Neuronal stem cell (in vitro differentiated cells): Measurements from ENCODE around the gene C1QTNF9.
A peak's percentile ranks its signal among the peaks of the same experiment; 100 is the strongest.

Experiments
- DNase-seq: peaks from one replicate; pipeline ENCODE4 v3.0.0-alpha.2; 2013; ENCODE audit warnings: low spot score
- H2AFZ ChIP-seq: one replicate; pipeline ENCODE4 v1.6.1; 2013; ENCODE audit warnings: mild to moderate bottlenecking, low read length, inconsistent platforms
- H2AK5ac ChIP-seq: 2 replicates; pipeline ENCODE4 v1.6.1; 2013; ENCODE audit warnings: low read depth, mild to moderate bottlenecking, inconsistent platforms, low read length, moderate library complexity, mixed read lengths
- H2BK120ac ChIP-seq: 2 replicates; pipeline ENCODE4 v1.6.1; 2013; ENCODE audit warnings: low read depth, mild to moderate bottlenecking, inconsistent platforms, low read length, moderate library complexity, mixed read lengths
- H2BK12ac ChIP-seq: one replicate; pipeline ENCODE4 v1.6.1; 2013; ENCODE audit warnings: low read length, inconsistent platforms
- H2BK15ac ChIP-seq: 2 replicates; pipeline ENCODE4 v1.6.1; 2013; ENCODE audit warnings: mild to moderate bottlenecking, low read length, inconsistent platforms, mixed read lengths
- H2BK5ac ChIP-seq: one replicate; pipeline ENCODE4 v1.6.1; 2013; ENCODE audit warnings: inconsistent platforms, mild to moderate bottlenecking, low read length, moderate library complexity
- H3K14ac ChIP-seq: one replicate; pipeline ENCODE4 v1.6.1; 2013; ENCODE audit warnings: low read length, inconsistent platforms
- H3K18ac ChIP-seq: 2 replicates; pipeline ENCODE4 v1.6.1; 2013; ENCODE audit warnings: low read length, inconsistent platforms
- H3K23ac ChIP-seq: 2 replicates; pipeline ENCODE4 v1.6.1; 2013; ENCODE audit warnings: low read depth, mild to moderate bottlenecking, mixed read lengths, low read length, inconsistent platforms; ENCODE audit not compliant: poor library complexity
- H3K27ac ChIP-seq: replicated peaks from 3 replicates; pipeline ENCODE4 v1.5.1; 2013; ENCODE audit warnings: low read length, inconsistent platforms
- H3K27me3 ChIP-seq, 3 experiments: 2 replicates each; pipeline ENCODE4 v1.6.1; 2013; ENCODE audit warnings: low read length in 3 of 3, mild to moderate bottlenecking in 2 of 3, inconsistent platforms in 1 of 3, low read depth in 1 of 3, mixed read lengths in 1 of 3, moderate library complexity in 1 of 3; ENCODE audit not compliant: control insufficient read depth in 3 of 3, insufficient read depth in 3 of 3
- H3K36me3 ChIP-seq, 2 donors: replicated peaks in 1 of 2; 2 replicates each; pipeline ENCODE4 v1.6.1; 2013; ENCODE audit warnings: low read length in 2 of 2; ENCODE audit not compliant: control insufficient read depth in 2 of 2, insufficient read depth in 2 of 2
- H3K4ac ChIP-seq: 2 replicates; pipeline ENCODE4 v1.6.1; 2013; ENCODE audit warnings: inconsistent platforms, mild to moderate bottlenecking, low read length, moderate library complexity
- H3K4me1 ChIP-seq, 2 donors: 1 replicate in 1 of 2; 2 replicates in 1 of 2; pipeline ENCODE4 v1.6.1; 2013; ENCODE audit warnings: low read length in 2 of 2, low read depth in 1 of 2; ENCODE audit not compliant: control insufficient read depth in 2 of 2, insufficient read depth in 1 of 2
- H3K4me2 ChIP-seq: one replicate; pipeline ENCODE4 v1.6.1; 2013; ENCODE audit warnings: mild to moderate bottlenecking, low read length, inconsistent platforms; ENCODE audit not compliant: insufficient read depth, poor library complexity, severe bottlenecking
- H3K4me3 ChIP-seq, 2 donors: 2 replicates each; pipeline ENCODE4 v1.5.1; 2013; ENCODE audit warnings: low read length in 2 of 2, mild to moderate bottlenecking in 2 of 2, inconsistent platforms in 1 of 2, moderate library complexity in 1 of 2
- H3K79me1 ChIP-seq: one replicate; pipeline ENCODE4 v1.6.1; 2013; ENCODE audit warnings: low read depth, mild to moderate bottlenecking, inconsistent platforms, low read length, moderate library complexity
- H3K9ac ChIP-seq: one replicate; pipeline ENCODE4 v1.6.1; 2013; ENCODE audit warnings: mild to moderate bottlenecking, low read depth, low read length, inconsistent platforms; ENCODE audit not compliant: poor library complexity
- H3K9me3 ChIP-seq, 2 donors: replicated peaks in 1 of 2; 2 replicates each; pipeline versions ENCODE3 to v1.6.1; 2013; ENCODE audit warnings: low read length in 2 of 2, mild to moderate bottlenecking in 2 of 2, inconsistent platforms in 1 of 2, low read depth in 1 of 2, mixed read lengths in 1 of 2, moderate library complexity in 1 of 2; ENCODE audit not compliant: control insufficient read depth in 2 of 2, insufficient read depth in 1 of 2
- H4K8ac ChIP-seq: one replicate; pipeline ENCODE4 v1.6.1; 2013; ENCODE audit warnings: low read depth, mild to moderate bottlenecking, inconsistent platforms, low read length, moderate library complexity
- H4K91ac ChIP-seq: one replicate; pipeline ENCODE4 v1.6.1; 2013; ENCODE audit warnings: low read length, low read depth, mild to moderate bottlenecking, inconsistent platforms; ENCODE audit not compliant: poor library complexity
- WGBS, 2 donors: extraction: QIAGEN DNeasy Blood & Tissue Kit; methylation state at CpG; one replicate each; pipeline ENCODE4 v1.1.7; 2013; ENCODE audit warnings: missing lambda C conversion rate in 2 of 2, mixed read lengths in 1 of 2; ENCODE audit not compliant: insufficient read length in 2 of 2, insufficient replicate concordance in 1 of 2; ENCODE audit errors: extremely low coverage in 2 of 2; 5-methylcytosine and 5-hydroxymethylcytosine counted together

C1QTNF9 gene

DNA sequence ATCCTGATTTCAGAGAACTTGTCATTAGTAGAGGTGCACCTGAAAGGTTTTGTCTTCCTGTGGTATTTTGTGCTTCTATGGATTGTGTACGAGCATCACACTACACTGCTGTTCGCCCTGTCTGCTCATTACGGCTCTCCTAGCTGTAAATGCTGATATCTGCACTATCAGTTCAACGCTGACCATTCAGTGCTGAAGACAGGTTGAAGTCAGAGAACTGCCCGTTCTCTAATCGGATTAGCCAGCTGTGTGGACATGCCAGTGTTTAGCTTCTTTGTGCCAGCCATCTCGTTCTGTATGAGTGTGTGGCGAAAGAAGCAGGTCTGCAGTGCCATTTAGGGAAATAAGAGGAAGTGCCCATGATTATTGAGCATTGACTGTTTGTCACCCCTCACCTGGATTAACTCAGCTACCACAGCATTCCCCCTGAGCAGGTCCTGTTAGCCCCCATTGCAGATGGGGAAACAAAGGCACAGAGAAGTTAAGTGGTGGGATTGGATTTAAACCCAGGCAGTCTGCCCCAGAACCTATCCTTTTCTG, 21.6 kb upstream of the C1QTNF9 start:
- Histone ChIP-seq H3K36me3 (peaks cover 36 to 95% of the 10 kb centered on the region in 2 donors), H2BK5ac (no peak overlapping the region), H4K8ac (no peak overlapping the region), H3K4ac (no peak overlapping the region), H3K4me3 (no peak overlapping the region), H3K9me3 (no peaks in the 10 kb centered on the region), H3K9ac (no peak overlapping the region), H2BK12ac (no peak overlapping the region), H3K27ac (no peak overlapping the region), H3K23ac (no peak overlapping the region), H2AFZ (no peak overlapping the region), H2BK15ac (no peak overlapping the region), H2BK120ac (no peak overlapping the region), H4K91ac (no peak overlapping the region), H3K4me1 (no peaks in the 10 kb centered on the region), H3K14ac (no peak overlapping the region), H3K18ac (no peak overlapping the region), H3K79me1 (peaks cover 1% of the 10 kb centered on the region), H3K27me3 (no peaks in the 10 kb centered on the region), H3K4me2 (no peak overlapping the region), H2AK5ac (no peak overlapping the region)
- DNase-seq = no peak
- WGBS, 2 donors = no CpG with 5 or more reads among the region's 8 CpGs

DNA sequence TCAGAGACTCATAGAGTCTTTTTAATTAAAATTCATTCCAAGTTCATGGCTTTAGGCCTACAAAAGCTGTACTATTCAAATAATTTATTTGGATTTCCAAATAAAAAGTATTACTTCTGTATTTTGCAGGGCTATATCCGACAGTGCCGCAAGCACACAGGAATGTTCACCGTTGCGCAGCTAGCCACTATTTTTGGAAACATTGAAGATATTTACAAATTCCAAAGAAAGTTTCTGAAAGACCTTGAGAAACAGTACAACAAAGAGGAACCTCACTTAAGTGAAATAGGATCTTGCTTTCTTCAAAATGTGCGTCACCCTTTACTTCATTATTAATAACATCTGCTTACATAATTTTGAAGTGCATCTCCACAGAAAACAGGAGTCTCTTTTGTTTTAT, 20.5 kb upstream of the C1QTNF9 start:
- Histone ChIP-seq H2BK12ac (no peak overlapping the region), H4K91ac (no peak overlapping the region), H3K27ac (no peak overlapping the region), H3K14ac (no peak overlapping the region), H3K18ac (no peak overlapping the region), H2AK5ac (no peak overlapping the region), H2BK120ac (no peak overlapping the region), H3K23ac (no peak overlapping the region), H3K27me3 (no peaks in the 10 kb centered on the region), H3K36me3 (peaks cover 36 to 92% of the 10 kb centered on the region in 2 donors), H2AFZ (no peak overlapping the region), H3K79me1 (peaks cover 1% of the 10 kb centered on the region), H4K8ac (no peak overlapping the region), H2BK5ac (no peak overlapping the region), H3K9me3 (no peaks in the 10 kb centered on the region), H3K4me1 (peaks cover 0 to 4% of the 10 kb centered on the region in 2 donors), H3K4me2 (no peak overlapping the region), H2BK15ac (no peak overlapping the region), H3K4me3 (no peak overlapping the region), H3K4ac (no peak overlapping the region), H3K9ac (no peak overlapping the region)
- no CpG with 5 or more reads among the region's 5 CpGs for WGBS, 2 donors
- no peak for DNase-seq

DNA sequence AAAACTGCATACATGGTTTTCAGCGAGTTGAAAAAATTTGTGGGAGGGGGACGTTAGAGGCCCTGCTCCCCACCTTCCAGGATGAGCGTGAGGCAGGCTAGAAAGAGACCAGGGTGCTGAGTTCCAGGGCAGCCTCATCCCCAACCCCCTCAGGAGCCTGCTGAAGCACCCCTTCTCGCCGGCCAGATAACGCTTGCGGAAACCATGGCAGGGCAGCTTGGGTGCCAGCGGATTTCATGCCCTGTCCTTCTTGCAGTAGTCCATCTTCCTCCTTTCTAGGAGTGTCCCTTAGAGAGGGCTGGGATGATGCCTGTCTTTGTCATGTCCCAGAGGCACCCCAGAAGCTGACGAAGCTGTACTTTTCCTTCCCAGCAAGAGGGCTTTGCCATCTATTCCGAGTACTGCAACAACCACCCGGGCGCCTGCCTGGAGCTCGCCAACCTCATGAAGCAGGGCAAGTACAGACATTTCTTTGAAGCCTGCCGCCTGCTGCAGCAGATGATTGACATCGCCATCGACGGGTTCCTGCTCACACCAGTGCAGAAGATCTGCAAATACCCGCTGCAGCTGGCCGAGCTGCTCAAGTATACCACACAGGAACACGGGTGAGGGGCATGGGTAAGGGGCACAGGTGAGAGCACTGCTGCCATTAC, 19.0 kb upstream of the C1QTNF9 start:
- no peak for DNase-seq
- Histone ChIP-seq H3K4ac (no peak overlapping the region), H3K4me3 (peak overlapping the region in 1 of 2 donors; percentile 32), H3K23ac (no peak overlapping the region), H3K27ac (no peak overlapping the region), H3K9ac (no peak overlapping the region), H3K14ac (no peak overlapping the region), H2BK15ac (no peak overlapping the region), H4K8ac (no peak overlapping the region), H2BK5ac (no peak overlapping the region), H2AFZ (no peak overlapping the region), H3K4me1 (peaks cover 0 to 7% of the 10 kb centered on the region in 2 donors), H3K18ac (no peak overlapping the region), H2BK120ac (no peak overlapping the region), H3K4me2 (no peak overlapping the region), H2AK5ac (no peak overlapping the region), H3K9me3 (no peaks in the 10 kb centered on the region), H3K27me3 (no peaks in the 10 kb centered on the region), H4K91ac (no peak overlapping the region), H3K36me3 (peaks cover 38 to 92% of the 10 kb centered on the region in 2 donors), H3K79me1 (peaks cover 1% of the 10 kb centered on the region), H2BK12ac (no peak overlapping the region)
- no CpG with 5 or more reads among the region's 20 CpGs for WGBS, 2 donors

DNA sequence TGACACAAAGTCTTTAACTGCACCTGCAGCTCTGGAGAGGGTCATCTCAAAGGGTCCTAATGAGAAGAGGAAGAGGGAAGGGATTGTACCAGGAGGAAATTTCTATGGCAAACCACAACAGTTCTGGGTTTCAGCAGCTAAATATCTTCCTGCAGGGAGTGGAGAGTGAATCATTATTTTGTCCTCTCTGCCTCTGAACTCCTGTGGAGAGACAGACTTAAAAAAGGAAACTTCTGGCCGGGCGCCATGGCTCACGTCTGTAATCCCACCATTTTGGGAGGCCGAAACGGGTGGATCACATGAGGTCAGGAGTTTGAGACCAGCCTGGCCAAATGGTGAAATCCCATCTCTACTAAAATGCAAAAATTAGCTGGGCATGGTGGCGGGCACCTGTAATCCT, 16.9 kb upstream of the C1QTNF9 start:
- Histone ChIP-seq H3K9me3 (no peaks in the 10 kb centered on the region), H3K27me3 (no peaks in the 10 kb centered on the region), H3K23ac (no peak overlapping the region), H3K9ac (no peak overlapping the region), H2BK120ac (no peak overlapping the region), H4K8ac (no peak overlapping the region), H2BK12ac (no peak overlapping the region), H3K4me3 (no peak overlapping the region), H2BK5ac (no peak overlapping the region), H3K79me1 (no peaks in the 10 kb centered on the region), H3K14ac (no peak overlapping the region), H2BK15ac (no peak overlapping the region), H3K4me1 (peaks cover 0 to 7% of the 10 kb centered on the region in 2 donors), H3K27ac (peak overlapping the region; percentile 33), H4K91ac (no peak overlapping the region), H3K18ac (no peak overlapping the region), H3K4ac (no peak overlapping the region), H3K4me2 (no peak overlapping the region), H2AK5ac (no peak overlapping the region), H3K36me3 (peaks cover 30 to 93% of the 10 kb centered on the region in 2 donors), H2AFZ (no peak overlapping the region)
- DNase-seq = no peak
- WGBS, 2 donors = no CpG with 5 or more reads among the region's 6 CpGs
